NB4 (cell line): ENCODE results near the gene VPS54.

Experiments used
- CTCF ChIP-seq: IDR thresholded peaks from one replicate; pipeline ENCODE4 v1.5.1; 2012; ENCODE audit warnings: low read depth, low read length
- MAX ChIP-seq: IDR thresholded peaks from 2 replicates; pipeline ENCODE4 v1.6.1; 2011; ENCODE audit warnings: low read depth, low read length
- POLR2A ChIP-seq: IDR thresholded peaks from 2 replicates; pipeline ENCODE4 v1.6.1; 2011; ENCODE audit warnings: mild to moderate bottlenecking; ENCODE audit not compliant: insufficient read length; ENCODE audit errors: extremely low read depth

- TF ChIP-seq CTCF (no peak), POLR2A (no peak), MAX (no peak)
Measured at GRCh38 chr2:63903003-63903402, 116.2 kb downstream of the VPS54 start.
